HepG2 (cell line): ENCODE measurements around the gene GDAP1L1. TPM values are rescaled to one million over a fixed set of nuclear protein-coding genes. Genes with fewer than 3 reads are reported as not detected.
A peak's percentile ranks its signal among the peaks of the same experiment; 100 is the strongest.

Experiments used
- ATM ChIP-seq: fragments of 450-650 bp; IDR thresholded peaks from 2 replicates; pipeline ENCODE4 v1.7.1; 2017; ENCODE audit warnings: mild to moderate bottlenecking, borderline replicate concordance
- DZIP1 ChIP-seq: sonication (generic); formaldehyde crosslinking; IDR thresholded peaks from 2 replicates; pipeline ENCODE4 v1.5.0; 2020; ENCODE audit warnings: mild to moderate bottlenecking, missing genetic modification reagents
- FIP1L1 ChIP-seq: fragments of 200-400 bp; formaldehyde crosslinking; IDR thresholded peaks from 2 replicates; pipeline ENCODE4 v1.6.1; 2018; ENCODE audit warnings: low read depth, mild to moderate bottlenecking, low read length, moderate library complexity, borderline replicate concordance; ENCODE audit not compliant: insufficient read depth
- HOXA9 ChIP-seq: sonication (generic); formaldehyde crosslinking; IDR thresholded peaks from 2 replicates; pipeline ENCODE4 v1.8.1; 2022; ENCODE audit warnings: missing genetic modification reagents, mild to moderate bottlenecking, moderate library complexity, borderline replicate concordance
- KAT8 ChIP-seq: IDR thresholded peaks from 2 replicates; pipeline ENCODE4 v1.6.1; 2016; ENCODE audit warnings: missing genetic modification reagents, missing compliant biosample characterization
- KDM6A ChIP-seq: IDR thresholded peaks from 2 replicates; pipeline ENCODE4 v1.6.1; 2016; ENCODE audit warnings: low read depth
- KMT2B ChIP-seq: IDR thresholded peaks from 2 replicates; pipeline ENCODE4 v1.6.1; 2016; ENCODE audit warnings: missing genetic modification reagents, missing compliant biosample characterization
- NFE2 ChIP-seq: sonication (generic); formaldehyde crosslinking; IDR thresholded peaks from 2 replicates; pipeline ENCODE4 v1.4.0; 2020; ENCODE audit warnings: missing genetic modification reagents
- RBAK ChIP-seq: sonication (generic); formaldehyde crosslinking; IDR thresholded peaks from 2 replicates; pipeline ENCODE4 v1.5.1; 2020; ENCODE audit warnings: mild to moderate bottlenecking, missing genetic modification reagents
- TFDP2 ChIP-seq: sonication (generic); formaldehyde crosslinking; IDR thresholded peaks from 2 replicates; pipeline ENCODE4 v1.4.0; 2020; ENCODE audit warnings: missing genetic modification reagents
- TIGD3 ChIP-seq: sonication (generic); formaldehyde crosslinking; IDR thresholded peaks from 2 replicates; pipeline ENCODE4 v1.5.1; 2020; ENCODE audit warnings: mild to moderate bottlenecking, missing genetic modification reagents, borderline replicate concordance
- ZBED4 ChIP-seq: sonication (generic); formaldehyde crosslinking; IDR thresholded peaks from 2 replicates; pipeline ENCODE4 v1.4.0; 2020; ENCODE audit warnings: missing genetic modification reagents, borderline replicate concordance
- ZBTB34 ChIP-seq: sonication (generic); formaldehyde crosslinking; IDR thresholded peaks from 2 replicates; pipeline ENCODE4 v1.8.0; 2022; ENCODE audit warnings: mild to moderate bottlenecking, missing genetic modification reagents
- ZNF564 ChIP-seq: sonication (generic); formaldehyde crosslinking; IDR thresholded peaks from 2 replicates; pipeline ENCODE4 v1.8.1; 2023; ENCODE audit warnings: mild to moderate bottlenecking, missing genetic modification reagents
- ZNF597 ChIP-seq: sonication (generic); formaldehyde crosslinking; IDR thresholded peaks from 2 replicates; pipeline ENCODE4 v1.5.0; 2020; ENCODE audit warnings: missing genetic modification reagents
- ZNF772 ChIP-seq: sonication (generic); formaldehyde crosslinking; IDR thresholded peaks from 2 replicates; pipeline ENCODE4 v1.5.0; 2020; ENCODE audit warnings: mild to moderate bottlenecking, missing genetic modification reagents
- polyA plus RNA-seq, 8 experiments: library from polyadenylated mRNA; depleted of rRNA in 3 of 8; stranded (reverse) in 7 of 8; unstranded in 1 of 8; fragments of >200 nt; fragmentation: Illumina TruSeq in 4 of 8; extraction: Trizol in 4 of 8; gene quantifications; 2 replicates each; pipeline versions ENCODE4 v1.2.1 to v1.2.3, GENCODE V29; 2011 to 2016; ENCODE audit warnings: low read depth in 4 of 8, missing spikeins in 1 of 8, mixed read lengths in 1 of 8; ENCODE audit not compliant: insufficient read depth in 1 of 8
- total RNA-seq, 5 experiments: library from RNA; depleted of rRNA; stranded (reverse); fragments of >200 nt; fragmentation: Illumina TruSeq; extraction: Trizol; gene quantifications; 2 replicates each; pipeline ENCODE4 v1.2.3, GENCODE V29; 2016; ENCODE audit warnings: low read depth in 1 of 5

The GDAP1L1 gene
- total and polyA plus RNA-seq, 2 of the 13 experiments (the other 11 are each of a cell fraction or from before 2014, with no cell fraction given) = 0.04 TPM; not detected in 1

GRCh38 chr20:44217342-44218092 lies 29.6 kb upstream of the GDAP1L1 start (continued):
- TF ChIP-seq TIGD3 (CRISPR knock-in tag) (no peak), TFDP2 (0 out of 2 replicates have a peak, but pooled peaks have one; percentile 23), ATM (no peak), KMT2B (CRISPR knock-in tag) (peak; percentile 56; the same call in 1 of the 2 replicates), FIP1L1 (no peak), ZBTB34 (CRISPR knock-in tag) (0 out of 2 replicates have a peak, but pooled peaks have one; percentile 37), RBAK (CRISPR knock-in tag) (no peak), DZIP1 (no peak), NFE2 (CRISPR knock-in tag) (no peak), KAT8 (CRISPR knock-in tag) (peak; percentile 64), HOXA9 (CRISPR knock-in tag) (no peak), ZNF772 (peak; percentile 71), ZNF564 (CRISPR knock-in tag) (no peak), ZBED4 (CRISPR knock-in tag) (0 out of 2 replicates have a peak, but pooled peaks have one; percentile 48), KDM6A (no peak), ZNF597 (no peak)
